ENCODE results near the gene NELL1.

NELL1 gene

DNA sequence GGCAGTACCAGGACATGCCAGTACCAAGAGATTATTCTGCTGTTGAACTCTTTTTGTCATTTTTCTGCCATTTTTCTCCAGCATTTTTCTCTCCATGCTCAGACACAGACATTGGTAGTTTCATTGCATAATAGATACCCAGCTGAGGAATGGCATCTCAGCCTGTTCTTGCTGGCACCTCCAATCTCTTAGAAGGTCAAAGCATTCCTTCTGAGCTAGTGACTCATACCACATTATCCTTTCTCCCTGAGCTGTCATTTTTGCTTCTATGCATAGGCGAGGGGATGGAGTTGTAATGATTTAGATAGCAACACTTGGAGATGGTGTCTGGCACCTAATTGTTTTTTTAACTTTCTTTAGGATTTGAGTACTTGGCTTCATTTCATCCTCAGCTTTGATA, 321.1 kb downstream of the NELL1 start:
- TF ChIP-seq, protein P1, sequence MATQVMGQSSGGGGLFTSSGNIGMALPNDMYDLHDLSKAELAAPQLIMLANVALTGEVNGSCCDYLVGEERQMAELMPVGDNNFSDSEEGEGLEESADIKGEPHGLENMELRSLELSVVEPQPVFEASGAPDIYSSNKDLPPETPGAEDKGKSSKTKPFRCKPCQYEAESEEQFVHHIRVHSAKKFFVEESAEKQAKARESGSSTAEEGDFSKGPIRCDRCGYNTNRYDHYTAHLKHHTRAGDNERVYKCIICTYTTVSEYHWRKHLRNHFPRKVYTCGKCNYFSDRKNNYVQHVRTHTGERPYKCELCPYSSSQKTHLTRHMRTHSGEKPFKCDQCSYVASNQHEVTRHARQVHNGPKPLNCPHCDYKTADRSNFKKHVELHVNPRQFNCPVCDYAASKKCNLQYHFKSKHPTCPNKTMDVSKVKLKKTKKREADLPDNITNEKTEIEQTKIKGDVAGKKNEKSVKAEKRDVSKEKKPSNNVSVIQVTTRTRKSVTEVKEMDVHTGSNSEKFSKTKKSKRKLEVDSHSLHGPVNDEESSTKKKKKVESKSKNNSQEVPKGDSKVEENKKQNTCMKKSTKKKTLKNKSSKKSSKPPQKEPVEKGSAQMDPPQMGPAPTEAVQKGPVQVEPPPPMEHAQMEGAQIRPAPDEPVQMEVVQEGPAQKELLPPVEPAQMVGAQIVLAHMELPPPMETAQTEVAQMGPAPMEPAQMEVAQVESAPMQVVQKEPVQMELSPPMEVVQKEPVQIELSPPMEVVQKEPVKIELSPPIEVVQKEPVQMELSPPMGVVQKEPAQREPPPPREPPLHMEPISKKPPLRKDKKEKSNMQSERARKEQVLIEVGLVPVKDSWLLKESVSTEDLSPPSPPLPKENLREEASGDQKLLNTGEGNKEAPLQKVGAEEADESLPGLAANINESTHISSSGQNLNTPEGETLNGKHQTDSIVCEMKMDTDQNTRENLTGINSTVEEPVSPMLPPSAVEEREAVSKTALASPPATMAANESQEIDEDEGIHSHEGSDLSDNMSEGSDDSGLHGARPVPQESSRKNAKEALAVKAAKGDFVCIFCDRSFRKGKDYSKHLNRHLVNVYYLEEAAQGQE (IDR thresholded peaks at IDR 0.05; ENCODE audit: insufficient read depth in 1 of 2, low read depth in 2 of 2, low read length in 2 of 2) = no peak

DNA sequence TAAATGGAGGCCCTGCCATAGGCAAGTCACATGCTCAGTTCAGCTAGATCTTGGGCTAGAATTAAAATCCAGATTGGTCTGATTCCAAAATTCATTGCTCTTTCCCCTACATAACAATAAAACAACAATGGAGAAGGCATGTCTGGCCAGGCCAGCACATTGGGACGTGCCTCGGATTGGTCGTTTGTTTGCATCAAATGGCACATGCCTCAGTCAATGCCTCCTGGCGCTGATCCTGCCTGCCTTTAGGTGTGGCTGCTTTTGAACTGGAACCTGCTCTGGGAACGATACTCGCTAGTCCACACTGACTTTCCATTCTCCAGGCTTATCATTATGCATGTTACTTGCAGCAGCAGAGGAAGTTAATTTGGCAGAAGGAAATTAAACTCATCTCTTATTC, 322.1 kb downstream of the NELL1 start:
- TF ChIP-seq TAF1 (IDR thresholded peaks at IDR 0.05; ENCODE audit: borderline replicate concordance, insufficient read depth, low read length) (no peak), SIN3A (IDR thresholded peaks at IDR 0.05; ENCODE audit: borderline replicate concordance, insufficient read depth, low read length) (no peak), POLR2AphosphoS5 (IDR thresholded peaks at IDR 0.05; ENCODE audit: low read depth, low read length) (no peak), FOXP2 (optimal IDR thresholded peaks at IDR 0.05; ENCODE audit: borderline replicate concordance, extremely low read depth, extremely low read length, insufficient read depth) (no peak)
- TF ChIP-seq, protein P1 (IDR thresholded peaks at IDR 0.05; ENCODE audit: insufficient read depth in 1 of 2, low read depth in 2 of 2, low read length in 2 of 2) = no peak

DNA sequence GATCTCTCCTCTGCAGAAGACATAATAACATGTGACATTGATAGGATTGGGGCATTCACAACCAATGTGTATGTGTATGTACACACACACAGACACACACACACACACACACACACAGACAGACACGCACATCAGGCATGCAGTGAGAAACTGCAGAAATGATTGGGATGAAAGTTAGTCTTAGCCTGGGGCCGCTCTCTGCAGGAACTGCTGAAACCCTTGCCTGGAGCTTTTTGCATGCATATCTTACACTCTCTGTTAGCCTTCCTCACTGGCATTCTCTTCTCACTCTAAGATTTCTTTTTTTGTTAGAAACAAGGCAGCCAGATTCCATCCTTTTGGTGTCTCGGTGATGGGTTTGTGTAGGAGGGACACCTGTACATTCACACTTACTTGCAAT, 337.9 kb downstream of the NELL1 start:
- TF ChIP-seq FOXP2 (optimal IDR thresholded peaks at IDR 0.05; ENCODE audit: borderline replicate concordance, extremely low read depth, extremely low read length, insufficient read depth) = no peak
- TF ChIP-seq, protein P1 (IDR thresholded peaks at IDR 0.05; ENCODE audit: insufficient read depth in 1 of 2, low read depth in 2 of 2, low read length in 2 of 2) = no peak
- TF ChIP-seq SIN3A (IDR thresholded peaks at IDR 0.05; ENCODE audit: borderline replicate concordance, insufficient read depth, low read length) = no peak
- no peak for TF ChIP-seq TAF1 (IDR thresholded peaks at IDR 0.05; ENCODE audit: borderline replicate concordance, insufficient read depth, low read length)
- no peak for TF ChIP-seq POLR2AphosphoS5 (IDR thresholded peaks at IDR 0.05; ENCODE audit: low read depth, low read length)

DNA sequence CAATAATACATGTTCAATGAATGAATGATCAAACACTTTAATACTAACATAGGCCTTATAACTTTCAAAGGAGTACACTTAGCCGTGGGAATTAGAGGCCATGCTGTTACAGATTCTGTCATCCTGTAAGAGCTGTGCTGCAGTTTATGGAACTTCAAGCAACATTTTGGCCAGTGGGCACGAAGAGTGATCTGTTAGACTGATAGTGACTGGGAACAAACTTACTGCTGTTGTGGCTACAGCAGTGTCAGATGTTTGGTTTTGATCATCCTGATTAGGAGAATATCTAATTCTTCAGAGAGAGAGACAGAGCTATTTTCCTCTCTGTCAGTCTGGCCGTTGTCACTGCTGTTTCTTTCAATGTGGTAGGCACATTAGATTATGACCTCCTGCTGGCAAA, 348.9 kb downstream of the NELL1 start:
- no peak for TF ChIP-seq SIN3A (IDR thresholded peaks at IDR 0.05; ENCODE audit: borderline replicate concordance, insufficient read depth, low read length)
- TF ChIP-seq POLR2AphosphoS5 (IDR thresholded peaks at IDR 0.05; ENCODE audit: low read depth, low read length) = no peak
- TF ChIP-seq FOXP2 (optimal IDR thresholded peaks at IDR 0.05; ENCODE audit: borderline replicate concordance, extremely low read depth, extremely low read length, insufficient read depth) = no peak
- no peak for TF ChIP-seq TAF1 (IDR thresholded peaks at IDR 0.05; ENCODE audit: borderline replicate concordance, insufficient read depth, low read length)
- TF ChIP-seq, protein P1 (IDR thresholded peaks at IDR 0.05; ENCODE audit: insufficient read depth in 1 of 2, low read depth in 2 of 2, low read length in 2 of 2) = no peak

DNA sequence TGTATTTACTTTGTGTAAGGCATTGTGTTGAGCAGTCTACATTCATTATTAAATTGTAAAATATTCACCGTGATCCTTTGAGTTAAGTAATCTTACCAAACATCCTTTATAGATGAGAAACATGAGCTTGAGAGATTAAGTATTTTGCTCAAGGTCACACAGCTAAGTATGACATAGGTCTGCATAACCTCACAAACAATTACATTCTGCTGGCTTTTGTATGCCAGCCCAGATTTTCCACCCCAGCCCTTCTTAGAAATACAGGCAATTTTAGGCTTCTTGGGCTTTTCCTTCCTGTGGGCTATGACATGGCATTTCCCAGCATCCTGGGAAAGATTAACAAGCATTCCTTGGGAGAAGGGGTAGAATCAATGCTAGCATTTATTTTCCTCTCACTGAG, 357.3 kb downstream of the NELL1 start:
- TF ChIP-seq FOXP2 (optimal IDR thresholded peaks at IDR 0.05; ENCODE audit: borderline replicate concordance, extremely low read depth, extremely low read length, insufficient read depth) (no peak), POLR2AphosphoS5 (IDR thresholded peaks at IDR 0.05; ENCODE audit: low read depth, low read length) (no peak), SIN3A (IDR thresholded peaks at IDR 0.05; ENCODE audit: borderline replicate concordance, insufficient read depth, low read length) (no peak), TAF1 (IDR thresholded peaks at IDR 0.05; ENCODE audit: borderline replicate concordance, insufficient read depth, low read length) (no peak)
- TF ChIP-seq, protein P1 (IDR thresholded peaks at IDR 0.05; ENCODE audit: insufficient read depth in 1 of 2, low read depth in 2 of 2, low read length in 2 of 2) = no peak
